ENCODE data around the gene RNF220.

DNA sequence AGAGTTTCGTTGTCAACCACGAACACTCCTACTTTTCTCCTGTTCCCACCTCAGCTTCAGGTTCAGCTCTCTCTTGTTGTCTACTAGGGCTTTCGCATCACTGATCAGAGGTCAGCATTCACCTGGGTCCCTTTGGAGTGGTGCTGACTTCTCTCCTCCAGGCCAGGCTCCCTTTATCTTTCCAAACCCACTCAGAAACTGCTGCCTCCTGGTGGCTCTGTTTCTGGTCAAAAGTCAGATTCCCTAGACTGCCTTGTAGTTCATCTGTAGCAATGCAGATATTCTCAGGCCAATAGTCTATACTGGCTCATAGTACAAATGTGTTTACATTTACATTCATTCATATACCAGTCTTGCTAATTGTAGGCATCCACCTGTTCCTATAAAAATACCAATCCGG lies 43.6 kb upstream of the RNF220 start:
- no peak for TF ChIP-seq RAD21 (IDR thresholded peaks at IDR 0.05; ENCODE audit: low read length)
- TF ChIP-seq, protein P1, sequence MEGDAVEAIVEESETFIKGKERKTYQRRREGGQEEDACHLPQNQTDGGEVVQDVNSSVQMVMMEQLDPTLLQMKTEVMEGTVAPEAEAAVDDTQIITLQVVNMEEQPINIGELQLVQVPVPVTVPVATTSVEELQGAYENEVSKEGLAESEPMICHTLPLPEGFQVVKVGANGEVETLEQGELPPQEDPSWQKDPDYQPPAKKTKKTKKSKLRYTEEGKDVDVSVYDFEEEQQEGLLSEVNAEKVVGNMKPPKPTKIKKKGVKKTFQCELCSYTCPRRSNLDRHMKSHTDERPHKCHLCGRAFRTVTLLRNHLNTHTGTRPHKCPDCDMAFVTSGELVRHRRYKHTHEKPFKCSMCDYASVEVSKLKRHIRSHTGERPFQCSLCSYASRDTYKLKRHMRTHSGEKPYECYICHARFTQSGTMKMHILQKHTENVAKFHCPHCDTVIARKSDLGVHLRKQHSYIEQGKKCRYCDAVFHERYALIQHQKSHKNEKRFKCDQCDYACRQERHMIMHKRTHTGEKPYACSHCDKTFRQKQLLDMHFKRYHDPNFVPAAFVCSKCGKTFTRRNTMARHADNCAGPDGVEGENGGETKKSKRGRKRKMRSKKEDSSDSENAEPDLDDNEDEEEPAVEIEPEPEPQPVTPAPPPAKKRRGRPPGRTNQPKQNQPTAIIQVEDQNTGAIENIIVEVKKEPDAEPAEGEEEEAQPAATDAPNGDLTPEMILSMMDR (conservative IDR thresholded peaks at IDR 0.05; ENCODE audit: low read depth, low read length) = 0 out of 2 replicates have a peak, but pooled peaks have one; percentile 12
- no peak for TF ChIP-seq CEBPB (IDR thresholded peaks at IDR 0.05; ENCODE audit: low read depth, low read length)
- TF ChIP-seq, protein P2, sequence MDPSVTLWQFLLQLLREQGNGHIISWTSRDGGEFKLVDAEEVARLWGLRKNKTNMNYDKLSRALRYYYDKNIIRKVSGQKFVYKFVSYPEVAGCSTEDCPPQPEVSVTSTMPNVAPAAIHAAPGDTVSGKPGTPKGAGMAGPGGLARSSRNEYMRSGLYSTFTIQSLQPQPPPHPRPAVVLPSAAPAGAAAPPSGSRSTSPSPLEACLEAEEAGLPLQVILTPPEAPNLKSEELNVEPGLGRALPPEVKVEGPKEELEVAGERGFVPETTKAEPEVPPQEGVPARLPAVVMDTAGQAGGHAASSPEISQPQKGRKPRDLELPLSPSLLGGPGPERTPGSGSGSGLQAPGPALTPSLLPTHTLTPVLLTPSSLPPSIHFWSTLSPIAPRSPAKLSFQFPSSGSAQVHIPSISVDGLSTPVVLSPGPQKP (IDR thresholded peaks at IDR 0.05; ENCODE audit: borderline replicate concordance, low read depth, low read length) = no peak
- TF ChIP-seq, protein P3, sequence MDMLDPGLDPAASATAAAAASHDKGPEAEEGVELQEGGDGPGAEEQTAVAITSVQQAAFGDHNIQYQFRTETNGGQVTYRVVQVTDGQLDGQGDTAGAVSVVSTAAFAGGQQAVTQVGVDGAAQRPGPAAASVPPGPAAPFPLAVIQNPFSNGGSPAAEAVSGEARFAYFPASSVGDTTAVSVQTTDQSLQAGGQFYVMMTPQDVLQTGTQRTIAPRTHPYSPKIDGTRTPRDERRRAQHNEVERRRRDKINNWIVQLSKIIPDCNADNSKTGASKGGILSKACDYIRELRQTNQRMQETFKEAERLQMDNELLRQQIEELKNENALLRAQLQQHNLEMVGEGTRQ (IDR thresholded peaks at IDR 0.05; ENCODE audit: low read depth, low read length) = no peak
- TF ChIP-seq RCOR1 (IDR thresholded peaks at IDR 0.05; ENCODE audit: insufficient replicate concordance, low read length) = no peak
- TF ChIP-seq NFE2L2 (IDR thresholded peaks at IDR 0.05; ENCODE audit: low read depth, low read length) = no peak
- no peak for TF ChIP-seq POLR2A (IDR thresholded peaks at IDR 0.05; ENCODE audit: low read depth, low read length)
- TF ChIP-seq MXI1 (IDR thresholded peaks at IDR 0.05; ENCODE audit: borderline replicate concordance, low read depth, low read length) = no peak
- TF ChIP-seq RFX5 (IDR thresholded peaks at IDR 0.05; ENCODE audit: low read depth, low read length) = no peak
